ENCODE results near the gene TUBA1B. TPM values are rescaled to one million over a fixed set of nuclear protein-coding genes. Genes with fewer than 3 reads are reported as not detected.

The TUBA1B gene
- total RNA-seq, 1 experiment from 2014 or later = 2,063 TPM

DNA sequence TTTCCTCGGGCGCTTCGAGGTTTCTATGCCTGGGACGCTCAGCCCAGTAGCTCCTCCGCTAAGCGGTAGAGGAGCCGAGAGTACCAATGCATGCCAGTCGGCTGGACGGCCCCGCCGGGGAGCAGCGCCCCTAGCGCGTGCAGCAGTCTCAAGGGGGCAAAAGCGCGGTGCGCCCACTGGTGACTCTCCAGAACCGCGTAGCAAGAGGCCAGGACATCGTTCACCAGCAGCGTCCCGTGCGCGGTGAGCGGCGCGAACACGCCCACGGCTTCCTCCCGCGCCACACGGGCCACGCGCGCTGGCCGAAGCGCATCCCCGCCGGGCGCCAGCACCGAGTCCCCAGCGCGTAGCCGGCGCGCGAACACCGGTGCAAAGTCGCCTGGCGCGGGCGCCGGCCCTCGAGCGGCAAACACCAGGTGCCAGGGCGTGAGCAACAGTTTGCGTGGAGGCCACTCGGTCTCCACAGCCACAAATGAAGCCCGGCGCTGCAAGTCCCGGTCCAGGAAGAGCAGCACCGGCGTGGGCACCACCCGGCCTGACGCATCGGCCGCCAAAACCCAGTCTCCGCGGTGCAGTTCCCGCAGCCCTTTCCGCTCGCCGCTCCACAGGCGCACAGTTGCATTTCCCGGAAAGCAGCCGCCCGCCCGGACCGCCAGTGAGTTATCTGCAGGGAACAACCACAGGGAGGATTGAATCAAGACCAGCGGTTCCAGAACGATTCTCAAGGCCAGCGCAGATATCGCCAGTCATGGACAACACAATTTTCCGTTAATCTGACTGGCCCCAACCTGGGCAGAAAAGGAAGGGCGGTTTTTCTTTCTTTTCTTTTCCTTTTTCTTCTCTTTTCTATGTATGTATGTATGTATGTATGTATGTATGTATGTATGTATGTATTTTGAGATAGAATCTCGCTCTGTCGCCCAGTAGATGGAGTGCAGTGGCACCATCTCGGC, 41.1 kb downstream of the TUBA1B start:
- Histone ChIP-seq H3K27me3 (ENCODE audit: insufficient read depth, low read length) (peaks cover 71% of the 10 kb centered on the region), H2BK120ac (ENCODE audit: low read depth, low read length, poor library complexity, severe bottlenecking) (no peak overlapping the region), H2BK15ac (ENCODE audit: low read depth, low read length) (no peak overlapping the region), H3K56ac (ENCODE audit: insufficient read length, low read depth, low read length) (no peak overlapping the region), H3K23me2 (ENCODE audit: insufficient read length, low read depth, low read length, poor library complexity, severe bottlenecking) (peaks cover 18% of the 10 kb centered on the region), H3K4me1 (ENCODE audit: insufficient read depth, low read length) (no peaks in the 10 kb centered on the region), H3K4ac (ENCODE audit: low read depth, low read length) (no peak overlapping the region), H3K18ac (ENCODE audit: insufficient read length, low read depth, low read length) (no peak overlapping the region), H4K91ac (ENCODE audit: insufficient read length, low read depth, low read length) (no peak overlapping the region), H3K27ac (ENCODE audit: insufficient read length, low read depth, low read length) (no peak overlapping the region), H3K79me1 (ENCODE audit: insufficient read depth, low read depth, low read length, poor library complexity, severe bottlenecking) (no peaks in the 10 kb centered on the region), H4K5ac (ENCODE audit: insufficient read length, low read depth, low read length) (no peak overlapping the region), H3K4me2 (ENCODE audit: insufficient read depth, insufficient read length, low read length) (peak overlapping the region; percentile 25), H4K20me1 (ENCODE audit: control insufficient read depth, insufficient read depth, insufficient read length) (peaks cover 8% of the 10 kb centered on the region), H3K79me2 (ENCODE audit: insufficient read depth, low read length) (no peaks in the 10 kb centered on the region), H3K9ac (ENCODE audit: extremely low read depth, insufficient read length, low read length) (no peak overlapping the region), H3K9me3 (ENCODE audit: control insufficient read depth, low read depth, low read length) (no peaks in the 10 kb centered on the region), H2BK5ac (ENCODE audit: insufficient read length, low read length) (no peak overlapping the region), H2BK20ac (ENCODE audit: low read depth, low read length, poor library complexity, severe bottlenecking) (no peak overlapping the region), H2AK5ac (ENCODE audit: insufficient read length, low read length) (no peak overlapping the region), H3T11ph (ENCODE audit: low read length) (no peak overlapping the region), H2BK12ac (ENCODE audit: insufficient read length, low read depth, low read length) (no peak overlapping the region), H4K8ac (replicated peaks; ENCODE audit: insufficient read length, low read depth, low read length) (no peak overlapping the region), H3K23ac (ENCODE audit: insufficient read length, low read depth, low read length) (no peak overlapping the region), H2AFZ (ENCODE audit: low read length) (no peak overlapping the region), H3K14ac (ENCODE audit: insufficient read depth, low read length) (no peak overlapping the region)
- TF ChIP-seq, protein P1, sequence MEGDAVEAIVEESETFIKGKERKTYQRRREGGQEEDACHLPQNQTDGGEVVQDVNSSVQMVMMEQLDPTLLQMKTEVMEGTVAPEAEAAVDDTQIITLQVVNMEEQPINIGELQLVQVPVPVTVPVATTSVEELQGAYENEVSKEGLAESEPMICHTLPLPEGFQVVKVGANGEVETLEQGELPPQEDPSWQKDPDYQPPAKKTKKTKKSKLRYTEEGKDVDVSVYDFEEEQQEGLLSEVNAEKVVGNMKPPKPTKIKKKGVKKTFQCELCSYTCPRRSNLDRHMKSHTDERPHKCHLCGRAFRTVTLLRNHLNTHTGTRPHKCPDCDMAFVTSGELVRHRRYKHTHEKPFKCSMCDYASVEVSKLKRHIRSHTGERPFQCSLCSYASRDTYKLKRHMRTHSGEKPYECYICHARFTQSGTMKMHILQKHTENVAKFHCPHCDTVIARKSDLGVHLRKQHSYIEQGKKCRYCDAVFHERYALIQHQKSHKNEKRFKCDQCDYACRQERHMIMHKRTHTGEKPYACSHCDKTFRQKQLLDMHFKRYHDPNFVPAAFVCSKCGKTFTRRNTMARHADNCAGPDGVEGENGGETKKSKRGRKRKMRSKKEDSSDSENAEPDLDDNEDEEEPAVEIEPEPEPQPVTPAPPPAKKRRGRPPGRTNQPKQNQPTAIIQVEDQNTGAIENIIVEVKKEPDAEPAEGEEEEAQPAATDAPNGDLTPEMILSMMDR (conservative IDR thresholded peaks at IDR 0.05) = peak; percentile 53; the same call in 2 of the 3 replicates
- Mint-ChIP-seq H3K4me1 (peaks cover 32 to 57% of the 10 kb centered on the region in 2 experiments), H3K27ac (no peak overlapping the region), H3K9me3 (no peaks in the 10 kb centered on the region; a peak in 1 of 5 replicates), H3K27me3 (ENCODE audit: low read depth) (peaks cover 99% of the 10 kb centered on the region), H3K36me3 (ENCODE audit: insufficient read depth in 1 of 3, low read depth in 3 of 3) (peaks cover 0 to 2% (median 0%) of the 10 kb centered on the region in 3 experiments; a peak in 2 of 7 replicates), H3K4me3 (peak overlapping the region; percentile 42 to 78)
- WGBS (ENCODE audit: extremely low coverage, insufficient read length, low lambda C conversion rate) = no CpG with 5 or more reads among the region's 88 CpGs
- peak; percentile 57 for DNase-seq
